Trophoblast cell (in vitro differentiated cells and primary cell): ENCODE measurements around the gene RCN2.

Experiments
- DNase-seq, 2 donors: peaks; one replicate each; pipeline ENCODE4 v3.0.0-alpha.2; 2016
- H2AFZ ChIP-seq: 2 replicates; pipeline ENCODE4 v1.6.1; 2013; ENCODE audit warnings: low read length, moderate library complexity, mild to moderate bottlenecking; ENCODE audit not compliant: insufficient read depth, poor library complexity
- H2AK5ac ChIP-seq: 2 replicates; pipeline ENCODE4 v1.6.1; 2013; ENCODE audit warnings: mild to moderate bottlenecking, low read length
- H2BK120ac ChIP-seq: 2 replicates; pipeline ENCODE4 v1.6.1; 2013; ENCODE audit warnings: low read length, mild to moderate bottlenecking, moderate library complexity; ENCODE audit not compliant: insufficient read depth, poor library complexity
- H2BK12ac ChIP-seq: 2 replicates; pipeline ENCODE4 v1.6.1; 2013; ENCODE audit warnings: mild to moderate bottlenecking, low read length, moderate library complexity
- H2BK5ac ChIP-seq: 2 replicates; pipeline ENCODE4 v1.6.1; 2013; ENCODE audit warnings: low read length, low read depth, moderate library complexity, mild to moderate bottlenecking; ENCODE audit not compliant: poor library complexity
- H3K14ac ChIP-seq: 2 replicates; pipeline ENCODE4 v1.6.1; 2013; ENCODE audit warnings: mild to moderate bottlenecking, low read length
- H3K18ac ChIP-seq: 2 replicates; pipeline ENCODE4 v1.6.1; 2013; ENCODE audit warnings: mild to moderate bottlenecking, low read length
- H3K23ac ChIP-seq: 2 replicates; pipeline ENCODE4 v1.6.1; 2013; ENCODE audit warnings: low read length
- H3K27ac ChIP-seq: 2 replicates; pipeline ENCODE4 v1.5.1; 2013; ENCODE audit warnings: low read depth, mild to moderate bottlenecking, inconsistent platforms, low read length, moderate library complexity
- H3K27me3 ChIP-seq: 2 replicates; pipeline ENCODE4 v1.6.1; 2013; ENCODE audit warnings: inconsistent platforms, mild to moderate bottlenecking, low read length, moderate library complexity; ENCODE audit not compliant: insufficient read depth
- H3K36me3 ChIP-seq, 2 experiments: 1 replicate in 1 of 2; 2 replicates in 1 of 2; pipeline ENCODE4 v1.6.1; 2013; ENCODE audit warnings: low read length in 2 of 2, mild to moderate bottlenecking in 2 of 2, moderate library complexity in 1 of 2; ENCODE audit not compliant: insufficient read depth in 2 of 2, control insufficient read depth in 1 of 2
- H3K4ac ChIP-seq: 2 replicates; pipeline ENCODE4 v1.6.1; 2013; ENCODE audit warnings: low read depth, mild to moderate bottlenecking, low read length, moderate library complexity
- H3K4me1 ChIP-seq, 2 experiments: 1 replicate in 1 of 2; 2 replicates in 1 of 2; pipeline ENCODE4 v1.6.1; 2013; ENCODE audit warnings: low read length in 2 of 2, mild to moderate bottlenecking in 2 of 2, moderate library complexity in 1 of 2; ENCODE audit not compliant: insufficient read depth in 2 of 2, control insufficient read depth in 1 of 2
- H3K4me2 ChIP-seq: 2 replicates; pipeline ENCODE4 v1.6.1; 2013; ENCODE audit warnings: inconsistent platforms, mild to moderate bottlenecking, low read length, moderate library complexity
- H3K4me3 ChIP-seq: 2 replicates; pipeline ENCODE4 v1.5.1; 2013; ENCODE audit warnings: mild to moderate bottlenecking, low read depth, low read length, inconsistent platforms
- H3K79me1 ChIP-seq: one replicate; pipeline ENCODE4 v1.6.1; 2013; ENCODE audit warnings: low read length
- H3K79me2 ChIP-seq: 2 replicates; pipeline ENCODE4 v1.6.1; 2013; ENCODE audit warnings: low read length, mild to moderate bottlenecking; ENCODE audit not compliant: control insufficient read depth, insufficient read depth, poor library complexity
- H3K9ac ChIP-seq: 2 replicates; pipeline ENCODE4 v1.6.1; 2013; ENCODE audit warnings: mild to moderate bottlenecking, low read length
- H3K9me3 ChIP-seq: 2 replicates; pipeline ENCODE4 v1.6.1; 2013; ENCODE audit warnings: low read depth, mild to moderate bottlenecking, control low read depth, inconsistent platforms, low read length; ENCODE audit not compliant: insufficient read depth
- H4K12ac ChIP-seq: 2 replicates; pipeline ENCODE4 v1.6.1; 2013; ENCODE audit warnings: low read depth, mild to moderate bottlenecking, low read length, moderate library complexity
- H4K8ac ChIP-seq: 2 replicates; pipeline ENCODE4 v1.6.1; 2013; ENCODE audit warnings: low read depth, mild to moderate bottlenecking, low read length, moderate library complexity
- H4K91ac ChIP-seq: one replicate; pipeline ENCODE4 v1.6.1; 2013; ENCODE audit warnings: low read depth, mild to moderate bottlenecking, low read length, moderate library complexity
- WGBS: extraction: QIAGEN DNeasy Blood & Tissue Kit; methylation state at CpG from one replicate; pipeline ENCODE4 v1.1.7; 2013; ENCODE audit warnings: missing lambda C conversion rate; ENCODE audit not compliant: insufficient read length, insufficient coverage; ENCODE audit errors: extremely low coverage; 5-methylcytosine and 5-hydroxymethylcytosine counted together

The RCN2 gene

GRCh38 chr15:76993114-76993725 lies 61.7 kb downstream of the RCN2 start:
- Histone ChIP-seq H3K18ac (no peak overlapping the region), H3K14ac (no peak overlapping the region), H3K79me1 (no peaks in the 10 kb centered on the region), H4K8ac (no peak overlapping the region), H3K9ac (no peak overlapping the region), H3K79me2 (no peaks in the 10 kb centered on the region), H2AFZ (no peak overlapping the region), H2BK12ac (no peak overlapping the region), H3K4ac (no peak overlapping the region), H4K12ac (no peak overlapping the region), H3K27ac (no peak overlapping the region), H3K4me2 (no peak overlapping the region), H3K4me3 (no peak overlapping the region), H4K91ac (no peak overlapping the region), H3K36me3 (no peaks in the 10 kb centered on the region), H2BK5ac (no peak overlapping the region), H3K23ac (no peak overlapping the region), H2AK5ac (no peak overlapping the region), H2BK120ac (no peak overlapping the region), H3K4me1 (no peaks in the 10 kb centered on the region), H3K9me3 (peaks cover 1% of the 10 kb centered on the region), H3K27me3 (no peaks in the 10 kb centered on the region)
- no peak for DNase-seq
- no CpG with 5 or more reads among the region's 6 CpGs for WGBS

- no peak overlapping the region for H3K4me2 ChIP-seq
- no peak overlapping the region for H4K12ac ChIP-seq
- H4K91ac ChIP-seq: no peak overlapping the region
- no peaks in the 10 kb centered on the region for H3K27me3 ChIP-seq
- DNase-seq: no peak
- H3K4me3 ChIP-seq: no peak overlapping the region
- H3K36me3 ChIP-seq: no peaks in the 10 kb centered on the region
- H2BK120ac ChIP-seq: no peak overlapping the region
- no peak overlapping the region for H3K9ac ChIP-seq
- H2AK5ac ChIP-seq: no peak overlapping the region
- H4K8ac ChIP-seq: no peak overlapping the region
- H3K18ac ChIP-seq: no peak overlapping the region
- no peak overlapping the region for H2AFZ ChIP-seq
- H3K79me2 ChIP-seq: no peaks in the 10 kb centered on the region
- H3K9me3 ChIP-seq: peaks cover 1% of the 10 kb centered on the region
- no peak overlapping the region for H3K14ac ChIP-seq
- no peaks in the 10 kb centered on the region for H3K4me1 ChIP-seq
- H3K27ac ChIP-seq: no peak overlapping the region
- no CpG with 5 or more reads among the region's 8 CpGs for WGBS
- H3K4ac ChIP-seq: no peak overlapping the region
- H3K23ac ChIP-seq: no peak overlapping the region
- no peak overlapping the region for H2BK5ac ChIP-seq
- H3K79me1 ChIP-seq: no peaks in the 10 kb centered on the region
- no peak overlapping the region for H2BK12ac ChIP-seq
These were observed 62.5 kb downstream of the RCN2 start for GRCh38 chr15:76994001-76994400.

- Histone ChIP-seq H4K8ac (no peak overlapping the region), H2AFZ (no peak overlapping the region), H2BK5ac (no peak overlapping the region), H3K9ac (no peak overlapping the region), H3K18ac (no peak overlapping the region), H3K79me1 (no peaks in the 10 kb centered on the region), H3K4ac (no peak overlapping the region), H2AK5ac (no peak overlapping the region), H3K14ac (no peak overlapping the region), H4K91ac (no peak overlapping the region), H3K27me3 (no peaks in the 10 kb centered on the region), H3K9me3 (peaks cover 1% of the 10 kb centered on the region), H3K4me1 (no peaks in the 10 kb centered on the region), H3K23ac (no peak overlapping the region), H3K4me3 (no peak overlapping the region), H2BK12ac (no peak overlapping the region), H3K36me3 (no peaks in the 10 kb centered on the region), H3K79me2 (no peaks in the 10 kb centered on the region), H3K4me2 (no peak overlapping the region), H4K12ac (no peak overlapping the region), H3K27ac (no peak overlapping the region), H2BK120ac (no peak overlapping the region)
- no peak for DNase-seq
- no CpG with 5 or more reads among the region's 6 CpGs for WGBS
These were observed 62.9 kb downstream of the RCN2 start for GRCh38 chr15:76994496-76994895.

GRCh38 chr15:76994971-76995945 lies 63.7 kb downstream of the RCN2 start, which contains the start of gene PSTPIP1:
Gene PSTPIP1, plus strand, starts transcription at chr15:76995126. Its CDS starts 448 bp downstream, at chr15:76995574.
- H3K18ac ChIP-seq: no peak within 1 kb of the TSS
- no peak within 1 kb of the TSS for H2BK5ac ChIP-seq
- no peak within 1 kb of the TSS for H2BK12ac ChIP-seq

More at GRCh38 chr15:76994971-76995945, 63.7 kb downstream of the RCN2 start, which contains the start of gene PSTPIP1:
- Histone ChIP-seq H3K4me2 (no peak within 1 kb of the TSS), H2AFZ (no peak within 1 kb of the TSS), H4K8ac (no peak within 1 kb of the TSS), H3K79me1 (no peaks in the 10 kb centered on the region), H3K36me3 (no peaks in the 10 kb centered on the region), H3K27me3 (no peaks in the 10 kb centered on the region), H2BK120ac (no peak within 1 kb of the TSS), H3K27ac (no peak within 1 kb of the TSS), H3K4me1 (no peaks in the 10 kb centered on the region), H4K91ac (no peak within 1 kb of the TSS), H3K14ac (no peak within 1 kb of the TSS), H3K9ac (no peak within 1 kb of the TSS), H2AK5ac (no peak within 1 kb of the TSS), H4K12ac (no peak within 1 kb of the TSS), H3K4ac (no peak within 1 kb of the TSS), H3K23ac (no peak within 1 kb of the TSS), H3K4me3 (no peak within 1 kb of the TSS), H3K79me2 (no peaks in the 10 kb centered on the region), H3K9me3 (peaks cover 1% of the 10 kb centered on the region)
- DNase-seq: no peak
- no CpG with 5 or more reads among the region's 28 CpGs for WGBS
